ENCODE measurements around the gene LSM4. TPM values are rescaled to one million over a fixed set of nuclear protein-coding genes. Genes with fewer than 3 reads are reported as not detected.

LSM4 gene
- total and polyA plus RNA-seq, 2 of the 13 experiments (the other 11 are each of a cell fraction or from before 2014, with no cell fraction given): 65.8 to 166 TPM

- TF ChIP-seq ZNF781 (CRISPR knock-in tag; IDR thresholded peaks at IDR 0.05; ENCODE audit: borderline replicate concordance, not compliant biosample characterization) (no peak), CCDC6 (CRISPR knock-in tag; IDR thresholded peaks at IDR 0.05) (peak; percentile 69), AKNA (CRISPR knock-in tag; IDR thresholded peaks at IDR 0.05; ENCODE audit: borderline replicate concordance) (no peak), RCOR2 (CRISPR knock-in tag; IDR thresholded peaks at IDR 0.05) (no peak), SMAD1 (CRISPR knock-in tag; IDR thresholded peaks at IDR 0.05; ENCODE audit: borderline replicate concordance, low read depth) (0 out of 2 replicates have a peak, but pooled peaks have one; percentile 72), ATF7 (IDR thresholded peaks at IDR 0.05) (peak; percentile 97), ATF7 (CRISPR knock-in tag; IDR thresholded peaks at IDR 0.05) (peak; percentile 100), ZNF7 (CRISPR knock-in tag; IDR thresholded peaks at IDR 0.05) (peak; percentile 77), ZNF142 (CRISPR knock-in tag; IDR thresholded peaks at IDR 0.05) (0 out of 2 replicates have a peak, but pooled peaks have one; percentile 19), JUN (CRISPR knock-in tag; IDR thresholded peaks at IDR 0.05) (peak; percentile 97), ZSCAN25 (CRISPR knock-in tag; IDR thresholded peaks at IDR 0.05) (peak; percentile 12; the same call in 1 of the 2 replicates), DPF2 (CRISPR knock-in tag; IDR thresholded peaks at IDR 0.05; ENCODE audit: borderline replicate concordance, low read depth) (no peak), ETS1 (CRISPR knock-in tag; IDR thresholded peaks at IDR 0.05) (no peak), ZNF224 (CRISPR knock-in tag; IDR thresholded peaks at IDR 0.05) (no peak), SRSF1 (optimal IDR thresholded peaks at IDR 0.05; ENCODE audit: low read depth, low read length) (peak; percentile 67), ZNF17 (CRISPR knock-in tag; IDR thresholded peaks at IDR 0.05) (no peak), BRD4 (CRISPR knock-in tag; IDR thresholded peaks at IDR 0.05) (0 out of 2 replicates have a peak, but pooled peaks have one; percentile 58)
Observed at GRCh38 chr19:18281082-18282020, 41.5 kb downstream of the LSM4 start, which contains the start of gene JUND (continued).
